GM10266 (cell line): Measurements from ENCODE around the gene LRRC4C.
"Not testable (repeated sequence)": the region's sequence is repeated elsewhere in the genome, so short reads cannot be mapped to it uniquely, and the experiment has no call there.

Source experiments
- DNase-seq: peaks from one replicate; pipeline ENCODE4 v3.0.0; 2012; ENCODE audit errors: extremely low spot score
- CTCF ChIP-seq: IDR thresholded peaks from 2 replicates; pipeline ENCODE4 v1.5.1; 2012; ENCODE audit warnings: mild to moderate bottlenecking, low read depth; ENCODE audit not compliant: control insufficient read depth, insufficient read depth; ENCODE audit errors: missing control alignments

The LRRC4C gene

GRCh38 chr11:40183073-40184064, 1276.1 kb downstream of the LRRC4C start:
- TF ChIP-seq CTCF: no peak
- no peak for DNase-seq

DNA sequence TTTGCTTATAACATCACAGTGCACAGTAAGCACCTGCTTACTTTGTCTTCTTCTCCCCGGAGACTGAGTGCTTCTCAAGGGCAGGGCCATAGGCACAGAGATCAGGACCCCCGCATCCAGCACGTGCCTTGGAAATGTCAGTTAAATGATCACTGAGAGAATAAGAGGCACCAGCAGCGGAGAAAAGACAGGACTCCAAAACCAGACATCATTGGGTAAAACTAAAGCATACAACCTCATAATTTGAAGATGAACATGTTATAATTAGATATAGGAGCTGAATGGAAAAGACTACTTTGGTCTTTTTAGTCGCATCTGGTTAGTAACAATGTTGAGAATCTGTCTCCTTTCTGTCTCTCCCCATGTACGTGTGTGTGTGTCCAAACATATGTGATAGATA, 1279.9 kb downstream of the LRRC4C start:
- TF ChIP-seq CTCF: no peak
- DNase-seq: no peak

- DNase-seq: no peak
- no peak for TF ChIP-seq CTCF
Observed at GRCh38 chr11:40178470-40178869, 1281.0 kb downstream of the LRRC4C start.

- TF ChIP-seq CTCF: no peak
Observed at GRCh38 chr11:40175980-40176379, 1283.5 kb downstream of the LRRC4C start.

DNA sequence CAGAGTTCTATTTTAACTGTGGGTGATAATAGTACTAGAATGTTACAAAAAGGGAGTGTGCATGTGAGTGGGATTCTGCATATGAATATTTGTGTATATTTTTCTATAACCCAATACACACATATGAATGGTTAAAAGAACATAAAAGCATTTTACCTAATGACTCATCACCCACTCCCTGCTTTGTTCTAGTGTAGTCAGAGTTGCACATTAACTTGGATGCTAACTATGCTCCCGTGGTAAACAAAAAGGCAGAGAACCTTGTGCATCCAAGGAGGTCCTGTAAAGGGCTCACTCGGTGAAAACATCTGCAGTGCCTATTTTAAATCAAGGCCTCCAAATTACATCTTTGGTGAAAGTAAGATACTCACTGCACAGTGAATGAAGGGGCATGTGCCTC, 1289.4 kb downstream of the LRRC4C start:
- no peak for TF ChIP-seq CTCF
- DNase-seq: no peak

More at GRCh38 chr11:40175980-40176379, 1283.5 kb downstream of the LRRC4C start:
- DNase-seq: no peak

- no peak for DNase-seq
- no peak for TF ChIP-seq CTCF
Observed at GRCh38 chr11:40168414-40168813, 1291.0 kb downstream of the LRRC4C start.

DNA sequence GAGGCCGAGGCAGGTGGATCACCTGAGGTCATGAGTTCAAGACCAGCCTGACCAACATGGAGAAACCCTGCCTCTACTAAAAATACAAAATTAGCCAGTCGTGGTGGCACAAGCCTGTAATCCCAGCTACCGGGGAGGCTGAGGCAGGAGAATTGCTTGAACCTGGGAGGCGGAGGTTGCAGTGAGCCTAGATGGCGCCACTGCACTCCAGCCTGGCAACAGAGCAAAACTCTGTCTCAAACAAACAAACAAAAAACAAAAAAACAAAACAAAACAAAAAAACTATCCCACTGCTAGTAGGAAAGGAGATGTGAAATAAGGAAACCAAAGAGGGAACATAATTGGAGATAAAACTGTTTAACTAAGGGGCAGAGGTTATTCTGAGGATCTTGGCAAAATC, 1291.6 kb downstream of the LRRC4C start:
- not testable (repeated sequence) for DNase-seq
